ENCODE results near the gene CPLANE1.

DNA sequence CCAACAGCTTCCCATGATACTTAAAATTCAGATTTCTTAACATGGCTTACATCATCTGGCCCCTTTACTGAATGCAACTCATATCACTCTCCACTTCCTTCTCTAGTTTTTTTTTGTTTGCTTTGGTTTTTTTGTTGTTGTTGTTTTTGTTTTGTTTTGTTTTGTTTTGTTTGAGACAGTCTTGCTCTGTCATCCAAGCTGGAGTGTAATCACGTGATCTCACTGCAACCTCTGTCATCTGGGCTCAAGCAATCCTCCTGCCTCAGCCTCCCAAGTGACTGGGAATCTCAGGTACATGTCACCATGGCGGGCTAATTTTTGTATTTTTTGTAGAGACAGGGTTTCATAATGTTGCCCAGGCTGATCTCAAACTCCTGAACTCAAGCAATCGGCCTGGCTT lies 41.4 kb downstream of the CPLANE1 start:
- TF ChIP-seq POLR2AphosphoS5 (IDR thresholded peaks at IDR 0.05; ENCODE audit: control insufficient read depth, insufficient read depth, low read depth, low read length) = no peak
- no peak for TF ChIP-seq BRF1 (IDR thresholded peaks at IDR 0.05; ENCODE audit: borderline replicate concordance, extremely low read depth, insufficient read length)
- TF ChIP-seq EP400 (IDR thresholded peaks at IDR 0.05) = no peak
